ENCODE data around the gene ZNF646.

ZNF646 gene

GRCh38 chr16:31052114-31052513, 22.1 kb upstream of the ZNF646 start:
- TF ChIP-seq GATA3 (IDR thresholded peaks at IDR 0.05; ENCODE audit: low read depth, low read length) = no peak
- TF ChIP-seq GATA2 (IDR thresholded peaks at IDR 0.05; ENCODE audit: low read depth, low read length) = no peak

GRCh38 chr16:31055613-31056012, 18.6 kb upstream of the ZNF646 start:
- TF ChIP-seq GATA3 (IDR thresholded peaks at IDR 0.05; ENCODE audit: low read depth, low read length) (no peak), GATA2 (IDR thresholded peaks at IDR 0.05; ENCODE audit: low read depth, low read length) (no peak)

- no peak for TF ChIP-seq GATA2 (IDR thresholded peaks at IDR 0.05; ENCODE audit: low read depth, low read length)
Measured at GRCh38 chr16:31061126-31061812, 13.0 kb upstream of the ZNF646 start.

- no peak for TF ChIP-seq GATA3 (IDR thresholded peaks at IDR 0.05; ENCODE audit: low read depth, low read length)
- TF ChIP-seq GATA2 (IDR thresholded peaks at IDR 0.05; ENCODE audit: low read depth, low read length) = no peak
Measured at GRCh38 chr16:31061813-31062440, 12.3 kb upstream of the ZNF646 start.

GRCh38 chr16:31063495-31063842, 10.8 kb upstream of the ZNF646 start:
- no peak for TF ChIP-seq GATA2 (IDR thresholded peaks at IDR 0.05; ENCODE audit: low read depth, low read length)
- TF ChIP-seq GATA3 (IDR thresholded peaks at IDR 0.05; ENCODE audit: low read depth, low read length) = no peak

- TF ChIP-seq GATA3 (IDR thresholded peaks at IDR 0.05; ENCODE audit: low read depth, low read length) (no peak), GATA2 (IDR thresholded peaks at IDR 0.05; ENCODE audit: low read depth, low read length) (no peak)
Measured at GRCh38 chr16:31063843-31064611, 10.2 kb upstream of the ZNF646 start.

- TF ChIP-seq GATA2 (IDR thresholded peaks at IDR 0.05; ENCODE audit: low read depth, low read length) (no peak), GATA3 (IDR thresholded peaks at IDR 0.05; ENCODE audit: low read depth, low read length) (no peak)
Measured at GRCh38 chr16:31064882-31065461, 9.2 kb upstream of the ZNF646 start.

GRCh38 chr16:31067342-31067741, 6.9 kb upstream of the ZNF646 start:
- TF ChIP-seq GATA3 (IDR thresholded peaks at IDR 0.05; ENCODE audit: low read depth, low read length) (no peak), GATA2 (IDR thresholded peaks at IDR 0.05; ENCODE audit: low read depth, low read length) (no peak)

GRCh38 chr16:31071861-31072260, 2.4 kb upstream of the ZNF646 start:
- TF ChIP-seq GATA2 (IDR thresholded peaks at IDR 0.05; ENCODE audit: low read depth, low read length) (no peak), GATA3 (IDR thresholded peaks at IDR 0.05; ENCODE audit: low read depth, low read length) (no peak)

- TF ChIP-seq GATA2 (IDR thresholded peaks at IDR 0.05; ENCODE audit: low read depth, low read length) (no peak), GATA3 (IDR thresholded peaks at IDR 0.05; ENCODE audit: low read depth, low read length) (no peak)
Measured at GRCh38 chr16:31072540-31073141, 1.6 kb upstream of the ZNF646 start.

- no peak for TF ChIP-seq GATA2 (IDR thresholded peaks at IDR 0.05; ENCODE audit: low read depth, low read length)
- no peak for TF ChIP-seq GATA3 (IDR thresholded peaks at IDR 0.05; ENCODE audit: low read depth, low read length)
Measured at GRCh38 chr16:31073142-31073969, 866 bp upstream of the ZNF646 start.

- TF ChIP-seq GATA3 (IDR thresholded peaks at IDR 0.05; ENCODE audit: low read depth, low read length) (no peak), GATA2 (IDR thresholded peaks at IDR 0.05; ENCODE audit: low read depth, low read length) (no peak)
Measured at GRCh38 chr16:31074814-31075183, 577 bp downstream of the ZNF646 start.

GRCh38 chr16:31076319-31076718, 2.1 kb downstream of the ZNF646 start:
- TF ChIP-seq GATA3 (IDR thresholded peaks at IDR 0.05; ENCODE audit: low read depth, low read length) (no peak), GATA2 (IDR thresholded peaks at IDR 0.05; ENCODE audit: low read depth, low read length) (no peak)

Data from SH-SY5Y (cell line).